ENCODE data around the gene PLS3. TPM values are rescaled to one million over a fixed set of nuclear protein-coding genes. Genes with fewer than 3 reads are reported as not detected.
"Not testable (repeated sequence)": the region's sequence is repeated elsewhere in the genome, so short reads cannot be mapped to it uniquely, and the experiment has no call there.

PLS3 gene
- total and polyA plus RNA-seq, 3 donors from 2014 or later, result 26.6 to 49.2 (median 35.4) TPM

DNA sequence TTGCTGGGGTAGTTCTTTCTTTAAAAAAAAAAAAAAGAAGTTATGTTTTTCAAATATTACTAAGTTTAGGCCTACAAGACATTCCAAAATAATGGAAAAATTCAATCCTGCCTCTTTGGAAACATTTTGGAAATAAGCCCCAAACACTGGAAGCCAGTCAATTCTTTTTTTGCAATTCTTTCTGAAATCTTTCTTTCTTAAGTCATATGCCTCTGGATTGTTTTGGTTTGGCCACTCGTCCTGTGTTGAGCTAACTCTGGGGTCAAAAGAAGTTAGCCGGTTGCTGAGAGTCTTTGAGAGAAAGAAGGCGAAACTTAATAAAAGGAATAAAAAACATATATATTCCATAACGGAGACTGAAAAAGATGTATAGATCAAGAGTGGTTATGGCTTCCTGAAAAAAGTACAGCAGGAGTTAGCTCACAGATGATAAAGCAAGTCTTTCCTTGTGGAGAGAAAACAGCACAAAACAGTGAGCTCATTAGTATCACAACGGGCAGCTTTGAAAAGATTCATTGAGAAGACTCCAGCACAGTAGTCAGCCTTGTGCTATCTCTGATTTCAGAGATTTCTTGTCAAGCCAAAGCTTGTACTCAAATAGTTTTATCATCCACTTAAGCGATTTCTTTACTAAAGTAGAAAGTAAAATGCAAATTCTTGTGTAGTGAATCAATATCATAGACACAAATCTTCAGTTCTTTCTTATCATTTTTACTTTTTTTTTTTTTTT lies 64.8 kb downstream of the PLS3 start:
- TF ChIP-seq POLR2A (IDR thresholded peaks at IDR 0.05), result no peak
- TF ChIP-seq, protein P1, sequence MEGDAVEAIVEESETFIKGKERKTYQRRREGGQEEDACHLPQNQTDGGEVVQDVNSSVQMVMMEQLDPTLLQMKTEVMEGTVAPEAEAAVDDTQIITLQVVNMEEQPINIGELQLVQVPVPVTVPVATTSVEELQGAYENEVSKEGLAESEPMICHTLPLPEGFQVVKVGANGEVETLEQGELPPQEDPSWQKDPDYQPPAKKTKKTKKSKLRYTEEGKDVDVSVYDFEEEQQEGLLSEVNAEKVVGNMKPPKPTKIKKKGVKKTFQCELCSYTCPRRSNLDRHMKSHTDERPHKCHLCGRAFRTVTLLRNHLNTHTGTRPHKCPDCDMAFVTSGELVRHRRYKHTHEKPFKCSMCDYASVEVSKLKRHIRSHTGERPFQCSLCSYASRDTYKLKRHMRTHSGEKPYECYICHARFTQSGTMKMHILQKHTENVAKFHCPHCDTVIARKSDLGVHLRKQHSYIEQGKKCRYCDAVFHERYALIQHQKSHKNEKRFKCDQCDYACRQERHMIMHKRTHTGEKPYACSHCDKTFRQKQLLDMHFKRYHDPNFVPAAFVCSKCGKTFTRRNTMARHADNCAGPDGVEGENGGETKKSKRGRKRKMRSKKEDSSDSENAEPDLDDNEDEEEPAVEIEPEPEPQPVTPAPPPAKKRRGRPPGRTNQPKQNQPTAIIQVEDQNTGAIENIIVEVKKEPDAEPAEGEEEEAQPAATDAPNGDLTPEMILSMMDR (IDR thresholded peaks at IDR 0.05), result no peak
- intact Hi-C loops (cut with DNase I; ENCODE audit: low total_unique reads), result no loop called here
- H3K4me1 ChIP-seq, result no peaks in the 10 kb centered on the region
- H3K36me3 ChIP-seq (ENCODE audit: low read depth, missing control alignments), result no peaks in the 10 kb centered on the region
- H3K27me3 ChIP-seq, result no peaks in the 10 kb centered on the region
- peak overlapping the region; percentile 31 to 66 for H3K27ac ChIP-seq
- DNase-seq, result no peak
- no peaks in the 10 kb centered on the region for H3K9me3 ChIP-seq
- WGBS, 2 donors, result 38 to 40% methylated on average over 6 of the region's 6 CpGs
- H3K4me3 ChIP-seq, result no peak overlapping the region

DNA sequence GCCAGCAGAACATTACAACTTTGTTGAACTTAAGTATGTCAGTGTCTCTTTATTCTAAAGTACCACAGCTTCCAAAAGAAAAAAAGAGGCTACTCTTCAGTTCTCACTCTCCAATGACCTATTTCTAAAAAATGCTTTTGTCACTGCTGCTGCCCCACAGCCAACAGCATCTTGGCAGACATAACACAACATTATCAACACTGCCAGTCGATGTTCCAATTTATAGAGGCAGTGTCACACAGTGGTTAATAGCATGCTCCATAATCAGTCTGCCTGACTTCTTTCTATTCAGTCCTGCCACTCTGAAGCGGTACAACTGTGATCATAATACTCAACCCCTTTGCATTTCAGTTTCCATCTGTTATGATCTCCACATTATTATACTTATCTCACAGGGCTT lies 69.2 kb downstream of the PLS3 start:
- Histone ChIP-seq H3K27me3 (no peaks in the 10 kb centered on the region), H3K4me1 (no peaks in the 10 kb centered on the region), H3K36me3 (ENCODE audit: low read depth, missing control alignments) (no peaks in the 10 kb centered on the region), H3K4me3 (no peak overlapping the region), H3K9me3 (no peaks in the 10 kb centered on the region), H3K27ac (no peak overlapping the region)
- TF ChIP-seq, protein P1 (IDR thresholded peaks at IDR 0.05), result no peak
- TF ChIP-seq POLR2A (IDR thresholded peaks at IDR 0.05), result no peak
- no peak for DNase-seq
- WGBS, 2 donors, result 61 to 72% methylated on average over 2 of the region's 2 CpGs
- intact Hi-C loops (cut with DNase I; ENCODE audit: low total_unique reads), result loop anchor here (10.0 kb wide), 1 partner anchor 295 kb away; no protein-coding TSS in a partner anchor

GRCh38 chrX:115632455-115632854 lies 71.5 kb downstream of the PLS3 start:
- no peak for TF ChIP-seq POLR2A (IDR thresholded peaks at IDR 0.05)
- TF ChIP-seq, protein P1 (IDR thresholded peaks at IDR 0.05), result no peak
- H3K36me3 ChIP-seq (ENCODE audit: low read depth, missing control alignments), result no peaks in the 10 kb centered on the region
- no peak overlapping the region for H3K4me3 ChIP-seq
- WGBS, 2 donors, result 92 to 94% methylated on average over 3 of the region's 3 CpGs
- H3K27ac ChIP-seq, result no peak overlapping the region
- no peaks in the 10 kb centered on the region for H3K4me1 ChIP-seq
- H3K9me3 ChIP-seq, result no peaks in the 10 kb centered on the region
- intact Hi-C loops (cut with DNase I; ENCODE audit: low total_unique reads), result loop anchor here (10.0 kb wide), 1 partner anchor 298 kb away; no protein-coding TSS in a partner anchor
- DNase-seq, result no peak
- no peaks in the 10 kb centered on the region for H3K27me3 ChIP-seq

DNA sequence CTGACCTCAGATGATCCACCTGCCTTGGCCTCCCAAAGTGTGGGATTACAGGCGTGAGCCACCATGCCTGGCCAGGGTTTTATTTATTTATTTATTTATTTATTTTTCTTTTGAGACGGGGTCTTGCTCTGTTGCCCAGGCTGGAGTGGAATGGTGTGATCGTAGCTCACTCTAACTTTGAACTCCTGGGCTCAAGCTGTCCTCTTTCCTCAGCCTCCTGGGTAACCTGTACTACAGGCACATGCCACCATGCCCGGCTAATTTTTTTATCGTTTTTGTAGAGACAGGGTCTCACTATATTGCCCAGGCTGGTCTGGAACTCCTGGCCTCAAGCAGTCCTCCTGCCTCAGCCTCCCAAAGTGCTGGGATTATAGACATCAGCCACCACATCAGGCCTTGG lies 72.4 kb downstream of the PLS3 start:
- intact Hi-C loops (cut with DNase I; ENCODE audit: low total_unique reads), result loop anchor here (10.0 kb wide), 1 partner anchor 299 kb away; no protein-coding TSS in a partner anchor
- H3K4me1 ChIP-seq; H3K27ac ChIP-seq; DNase-seq; H3K9me3 ChIP-seq; H3K4me3 ChIP-seq; H3K27me3 ChIP-seq; H3K36me3 ChIP-seq (ENCODE audit: low read depth, missing control alignments): not testable (repeated sequence)
- 96 to 98% methylated on average over 5 of the region's 5 CpGs for WGBS, 2 donors

GRCh38 chrX:115639334-115639880 lies 78.4 kb downstream of the PLS3 start:
- no peak for DNase-seq
- H3K4me3 ChIP-seq, result no peak overlapping the region
- no peaks in the 10 kb centered on the region for H3K9me3 ChIP-seq
- no peak overlapping the region for H3K27ac ChIP-seq
- no peaks in the 10 kb centered on the region for H3K4me1 ChIP-seq
- 73 to 82% methylated on average over 5 of the region's 5 CpGs for WGBS, 2 donors
- no peak for TF ChIP-seq POLR2A (IDR thresholded peaks at IDR 0.05)
- TF ChIP-seq, protein P1 (IDR thresholded peaks at IDR 0.05), result no peak
- no peaks in the 10 kb centered on the region for H3K27me3 ChIP-seq
- intact Hi-C loops (cut with DNase I; ENCODE audit: low total_unique reads), result loop anchor here (10.0 kb wide), 1 partner anchor 305 kb away; no protein-coding TSS in a partner anchor
- no peaks in the 10 kb centered on the region for H3K36me3 ChIP-seq (ENCODE audit: low read depth, missing control alignments)
